Suppressor macrophage treated with lipopolysaccharide for 1 hour (primary cell): ENCODE data around the gene CUTA.

Experiments used
- DNase-seq, 3 donors: peaks; one replicate each; pipeline ENCODE4 v3.0.0-alpha.2; 2020 to 2022

CUTA gene

DNA sequence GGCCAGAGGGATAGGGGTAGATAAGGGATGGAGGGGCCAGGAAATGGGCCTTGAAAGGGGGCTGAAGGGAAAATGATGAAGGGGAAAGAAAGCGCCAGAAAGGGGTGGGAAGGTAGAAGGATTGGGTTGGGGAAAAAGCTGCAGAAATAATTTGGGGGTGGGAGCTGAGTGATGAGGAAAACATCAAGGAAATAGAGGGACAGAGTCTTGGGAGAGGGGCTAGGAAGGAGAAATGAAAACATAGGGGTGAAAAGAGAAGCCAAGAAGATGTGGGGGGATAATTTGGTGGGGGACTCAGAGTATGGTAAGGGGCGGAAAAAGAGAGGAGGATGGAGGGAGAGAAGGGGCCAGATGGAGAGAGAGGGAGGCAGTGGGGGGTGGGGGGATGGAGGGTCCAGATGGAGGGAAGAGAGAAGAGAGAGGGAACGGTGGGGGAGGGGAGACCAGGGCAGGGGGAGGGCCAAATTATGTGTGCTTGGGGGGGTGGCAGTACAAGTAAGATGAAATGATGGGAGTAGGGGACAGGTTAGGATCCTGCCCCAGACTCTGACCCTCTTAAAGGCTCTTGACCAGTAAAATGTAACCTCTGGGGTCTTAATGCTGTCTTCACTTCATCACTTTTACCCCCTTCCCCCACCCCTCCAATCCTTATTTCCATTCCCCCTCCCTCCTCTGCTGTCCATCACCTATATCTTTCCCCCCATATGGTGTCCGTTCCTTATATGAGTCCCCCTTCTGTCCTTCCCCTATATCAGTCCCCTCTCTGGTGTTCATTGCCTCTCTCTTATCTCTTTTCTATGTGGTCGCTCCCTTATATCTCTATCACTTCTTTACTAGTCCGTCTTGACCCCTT, 2.8 kb upstream of the CUTA start:
- DNase-seq: no peak

DNA sequence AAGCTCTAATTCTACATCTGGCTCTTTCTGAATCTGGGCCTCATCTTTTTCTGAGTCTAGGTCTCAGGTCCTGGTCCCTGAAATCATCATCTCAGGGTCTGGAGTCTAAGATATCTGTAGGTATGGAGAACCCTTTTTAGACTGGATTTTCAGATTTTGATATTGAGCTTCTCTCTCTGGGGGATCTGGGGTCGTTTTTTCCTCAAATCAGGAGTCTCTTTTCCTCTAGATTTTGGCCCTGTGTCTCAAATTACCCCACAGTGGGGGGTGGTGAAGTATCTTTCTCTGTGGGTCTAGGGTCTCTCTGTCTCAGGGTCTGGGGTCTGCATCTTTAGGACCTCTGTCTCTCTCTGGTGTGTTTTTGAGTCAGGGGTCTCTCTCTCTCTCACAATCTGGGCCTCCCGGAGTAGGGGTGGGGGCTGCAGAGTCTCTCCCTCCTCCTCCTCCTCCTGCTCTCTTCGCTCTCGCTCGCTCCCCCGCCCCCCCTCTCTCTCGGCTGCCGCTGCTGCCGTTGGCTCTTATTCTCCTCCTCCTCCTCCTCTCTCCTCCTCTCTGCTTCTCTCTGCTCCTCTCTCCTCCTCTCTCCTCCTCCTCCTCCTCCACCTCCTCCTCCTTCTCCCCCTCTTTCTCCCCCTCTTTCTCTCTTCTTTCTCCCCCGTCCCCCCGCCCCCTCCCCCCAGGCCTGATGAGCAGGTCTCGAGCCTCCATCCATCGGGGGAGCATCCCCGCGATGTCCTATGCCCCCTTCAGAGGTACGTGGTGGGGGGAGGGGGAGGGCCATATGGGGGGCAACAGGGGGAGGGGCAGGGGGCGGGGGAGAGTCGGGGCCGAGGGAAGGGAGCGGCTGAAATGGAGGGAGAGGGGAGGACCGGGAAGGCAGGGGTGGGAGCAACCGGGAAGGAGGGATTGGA, 1.9 kb upstream of the CUTA start, which contains the start of gene SYNGAP1:
Gene SYNGAP1, plus strand, starts transcription at position 486 of the 911 bp plus-strand sequence. Its CDS starts 200 bp downstream, at position 686.
- no peak for DNase-seq

DNA sequence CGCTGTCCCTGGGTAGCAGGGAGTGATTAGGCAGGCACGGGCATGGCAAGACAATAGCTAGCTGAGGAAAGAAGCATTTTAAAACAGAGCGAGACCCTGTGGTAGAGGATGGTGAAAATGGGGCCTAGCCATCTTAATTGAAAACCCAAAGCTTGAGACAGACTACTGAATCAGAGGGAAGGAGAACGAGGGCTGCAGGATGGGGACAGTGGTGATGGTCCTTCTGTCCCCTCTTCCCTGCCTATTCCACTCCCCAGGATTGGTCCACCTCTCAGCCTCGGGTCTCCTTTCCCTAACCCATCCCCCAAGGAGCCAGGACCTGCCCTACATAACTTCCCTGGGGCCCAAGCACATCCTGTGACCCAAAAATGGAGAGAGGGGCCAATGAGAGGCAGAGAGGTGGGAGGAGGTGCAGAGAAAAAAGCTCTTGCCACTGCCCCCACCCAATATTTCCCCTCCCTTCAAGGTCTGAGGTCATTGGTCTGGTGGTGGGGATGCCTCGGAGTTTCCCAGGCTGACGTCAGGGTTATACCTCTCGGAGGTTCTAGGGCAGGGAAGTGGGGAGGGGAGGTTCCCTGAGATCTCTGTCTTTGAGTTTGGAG, 884 bp upstream of the CUTA start:
- DNase-seq: peak; percentile 47 to 75 (median 67)

DNA sequence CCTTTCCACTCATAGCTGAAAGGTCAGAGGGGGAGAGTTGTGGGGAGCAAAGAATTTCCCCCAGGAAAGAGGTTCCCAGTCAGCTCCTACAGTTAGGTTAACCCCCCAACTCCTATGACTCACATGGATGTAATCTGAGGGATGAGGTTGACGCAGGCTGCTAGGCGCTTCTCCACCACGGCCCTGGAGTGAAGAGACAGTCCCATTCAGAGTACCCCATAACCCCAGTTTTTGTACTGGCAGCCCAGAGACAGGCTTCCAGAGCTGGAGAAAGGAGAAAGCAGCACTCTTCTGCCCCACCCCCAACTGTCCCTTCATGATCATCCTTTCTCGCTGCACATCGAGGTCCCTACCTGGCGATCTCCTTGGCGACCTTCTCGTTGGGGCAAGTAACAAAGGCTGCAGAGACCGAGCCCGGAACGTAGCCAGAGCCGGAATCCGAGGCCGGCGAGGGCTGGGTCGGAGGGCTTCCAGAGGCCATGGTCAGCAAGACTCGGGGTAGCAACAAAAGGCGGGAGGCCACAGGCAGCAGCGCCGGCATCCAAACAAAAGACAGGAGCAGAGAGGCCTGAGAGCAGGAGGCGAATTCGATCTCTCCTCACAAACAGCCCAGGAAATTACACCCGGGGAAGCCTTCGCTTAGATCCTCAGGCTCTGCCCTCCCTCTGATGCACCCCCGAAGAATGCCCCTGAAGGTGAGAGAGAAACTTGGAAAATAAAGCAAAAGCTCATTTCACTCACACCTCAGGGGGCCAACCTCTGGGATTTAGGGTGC, 592 bp downstream of the CUTA start:
- peak; percentile 84 to 89 (median 84) for DNase-seq

DNA sequence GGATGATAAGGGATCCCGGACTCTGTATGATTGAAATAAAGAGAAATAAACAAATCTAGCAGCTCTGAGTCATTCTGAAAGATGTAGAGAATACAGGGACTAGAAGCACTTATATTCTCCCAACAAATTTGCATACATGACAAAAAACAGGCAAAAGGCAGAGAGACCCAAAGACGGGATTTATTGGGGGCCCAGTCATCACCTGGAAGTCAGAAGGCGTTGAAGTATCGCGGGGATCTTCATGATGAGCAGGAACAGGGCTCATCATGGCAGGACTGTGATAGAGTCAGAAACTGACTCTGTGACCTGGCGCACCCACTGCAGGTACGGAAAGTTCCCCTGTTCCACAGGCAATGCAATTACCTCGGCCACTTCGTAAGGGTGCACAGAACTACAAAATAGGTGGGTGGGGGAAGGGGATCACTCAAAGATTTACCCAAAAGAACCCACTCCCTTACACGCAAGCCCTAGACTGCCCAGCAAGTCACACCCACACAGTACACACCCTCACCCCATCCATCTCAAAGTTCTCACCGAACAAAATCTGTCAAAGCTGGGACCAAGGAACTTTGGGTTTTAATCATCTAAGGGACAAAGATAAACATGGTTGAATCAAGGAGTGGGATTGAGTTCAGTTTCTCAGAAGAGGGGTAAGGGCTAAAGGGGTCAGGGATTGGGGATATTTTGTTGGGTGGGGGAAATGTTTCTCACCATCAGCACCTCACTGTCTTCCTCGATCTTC, 1.4 kb downstream of the CUTA start:
- DNase-seq: no peak

DNA sequence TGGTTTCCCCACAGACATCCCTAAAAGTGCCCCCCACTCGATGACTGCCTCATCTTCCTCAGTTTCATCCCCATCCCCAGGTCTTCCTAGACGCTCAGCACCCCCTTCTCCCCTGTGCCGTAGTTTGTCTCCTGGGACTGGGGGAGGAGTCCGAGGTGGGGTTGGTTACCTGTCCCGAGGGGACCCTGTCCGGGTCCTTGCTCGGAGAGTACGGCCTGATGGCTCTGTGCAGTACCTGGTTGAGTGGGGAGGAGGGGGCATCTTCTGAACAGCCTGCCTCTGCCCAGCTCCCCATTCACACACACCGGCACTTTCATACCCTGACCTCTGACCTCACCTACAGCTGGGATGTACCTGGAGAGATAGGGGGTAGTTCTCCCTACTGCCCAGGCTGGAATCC, 2.1 kb downstream of the CUTA start:
- no peak for DNase-seq

DNA sequence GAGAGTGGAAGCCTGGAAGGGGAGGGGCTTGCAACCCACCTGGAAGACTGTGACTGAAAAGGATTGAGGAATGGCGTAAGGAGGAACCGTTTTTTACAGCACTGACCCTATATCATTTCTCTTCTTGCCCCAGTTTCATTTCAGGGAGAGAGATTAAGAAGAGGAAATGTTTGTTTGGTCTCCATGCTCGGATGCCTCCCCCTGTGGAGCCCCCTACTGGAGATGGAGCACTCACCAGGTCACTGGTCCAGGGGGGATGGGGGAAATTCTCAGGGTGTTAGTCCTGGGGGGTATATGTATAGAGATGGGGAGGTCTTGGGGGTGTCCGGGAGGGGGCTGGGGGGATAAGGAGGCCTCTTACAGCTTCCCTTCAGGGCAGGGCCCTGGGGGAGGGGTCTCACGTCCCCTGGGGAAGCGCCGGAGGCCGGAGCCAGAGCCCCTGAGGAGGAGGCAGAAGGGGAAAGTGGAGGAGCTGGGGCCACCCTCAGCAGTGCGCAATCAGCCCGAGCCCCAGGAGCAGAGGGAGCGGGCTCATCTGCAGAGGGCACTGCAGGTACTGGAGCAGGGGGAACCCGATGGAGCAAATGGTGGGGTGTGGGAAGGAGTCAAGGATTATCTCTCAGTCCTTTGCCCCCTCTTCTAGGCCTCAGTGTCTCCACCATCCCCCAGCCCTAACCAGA, 3.2 kb downstream of the CUTA start:
- DNase-seq: peak in 2 of 3 donors; percentile 27

DNA sequence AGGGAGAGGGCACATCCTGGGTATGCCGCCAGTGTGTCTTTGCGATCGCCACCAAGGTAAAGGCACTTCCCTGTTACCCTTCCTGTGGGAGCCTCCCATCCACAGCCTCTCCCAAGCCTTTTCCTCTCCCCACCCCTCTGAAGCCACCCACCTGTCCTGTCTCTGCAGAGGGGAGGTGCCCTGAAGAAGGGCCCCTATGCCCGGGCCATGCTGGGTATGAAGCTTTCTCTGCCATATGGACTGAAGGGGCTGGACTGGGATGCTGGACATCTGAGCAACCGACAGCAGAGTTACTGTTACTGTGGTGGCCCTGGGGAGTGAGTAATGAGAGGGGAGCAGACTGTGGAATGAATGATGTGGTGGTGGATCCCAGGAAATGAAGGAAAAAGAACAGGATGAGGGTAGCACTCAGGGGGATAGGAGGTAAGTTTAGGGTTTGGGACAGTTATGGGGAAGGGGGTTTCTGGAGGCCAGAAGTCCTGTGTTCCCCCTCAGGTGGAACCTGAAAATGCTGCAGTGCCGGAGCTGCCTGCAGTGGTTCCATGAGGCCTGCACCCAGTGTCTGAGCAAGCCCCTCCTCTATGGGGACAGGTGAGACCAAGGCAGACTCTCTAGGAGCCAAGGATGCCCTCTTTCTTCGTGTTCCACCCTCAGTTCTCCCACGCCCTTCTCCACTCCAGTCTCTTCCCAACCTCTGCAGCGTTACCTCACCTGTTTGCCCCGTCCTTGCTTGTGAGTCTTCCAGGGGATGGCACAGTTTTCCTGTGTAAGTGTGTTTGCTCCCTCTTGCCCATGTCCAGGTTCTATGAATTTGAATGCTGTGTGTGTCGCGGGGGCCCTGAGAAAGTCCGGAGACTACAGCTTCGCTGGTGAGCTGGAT, 4.4 kb downstream of the CUTA start:
- no peak for DNase-seq

DNA sequence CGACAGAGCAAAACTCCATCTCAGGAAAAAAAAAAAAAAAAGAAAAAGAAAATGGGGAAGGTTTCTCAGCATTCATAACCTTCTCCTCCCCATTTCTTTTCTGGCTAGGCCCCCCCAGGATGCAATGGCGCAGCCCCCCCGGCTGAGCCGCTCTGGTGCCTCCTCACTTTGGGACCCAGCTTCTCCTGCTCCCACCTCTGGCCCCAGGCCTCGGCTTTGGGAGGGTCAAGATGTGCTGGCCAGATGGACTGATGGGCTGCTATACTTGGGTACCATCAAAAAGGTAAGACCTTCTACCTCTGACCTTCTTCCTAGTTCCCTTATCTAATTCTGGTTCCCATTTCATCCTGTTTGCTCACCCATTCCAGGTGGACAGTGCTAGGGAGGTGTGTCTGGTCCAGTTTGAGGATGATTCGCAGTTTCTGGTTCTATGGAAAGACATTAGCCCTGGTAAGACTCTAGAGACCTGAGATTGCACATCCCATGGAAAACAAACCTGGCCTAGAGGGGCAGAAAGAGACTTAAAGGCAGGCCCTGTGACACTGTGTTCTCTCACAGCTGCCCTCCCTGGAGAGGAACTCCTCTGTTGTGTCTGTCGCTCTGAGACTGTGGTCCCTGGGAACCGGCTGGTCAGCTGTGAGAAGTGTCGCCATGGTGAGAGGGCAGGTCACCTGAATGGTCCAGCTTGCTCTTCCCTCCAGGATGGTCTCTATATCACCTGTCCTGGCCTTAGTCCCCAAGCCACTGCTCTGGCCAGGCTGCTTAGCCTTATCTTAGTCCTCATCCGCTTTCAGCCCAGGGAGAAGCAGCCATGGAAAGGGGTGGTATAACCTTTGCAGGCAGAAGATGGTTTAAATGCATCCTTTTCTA, 5.5 kb downstream of the CUTA start:
- no peak for DNase-seq

DNA sequence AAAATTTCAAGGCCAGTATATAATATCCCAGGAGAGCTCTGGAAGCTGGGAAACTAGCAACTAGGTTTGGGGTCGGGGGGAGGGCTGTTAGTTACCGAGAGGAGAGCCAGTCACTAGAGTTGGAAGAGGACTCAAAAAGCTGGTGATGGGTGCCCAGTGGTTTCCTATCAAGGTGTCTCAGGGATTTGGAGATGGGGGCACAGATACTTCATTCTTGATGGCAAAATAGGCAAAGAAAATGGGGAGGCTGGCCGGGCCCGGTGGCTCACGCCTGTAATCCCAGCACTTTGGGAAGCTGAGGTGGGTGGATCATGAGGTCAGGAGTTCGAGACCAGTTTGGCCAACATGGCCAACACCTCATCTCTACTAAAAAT, 6.3 kb downstream of the CUTA start:
- no peak for DNase-seq

DNA sequence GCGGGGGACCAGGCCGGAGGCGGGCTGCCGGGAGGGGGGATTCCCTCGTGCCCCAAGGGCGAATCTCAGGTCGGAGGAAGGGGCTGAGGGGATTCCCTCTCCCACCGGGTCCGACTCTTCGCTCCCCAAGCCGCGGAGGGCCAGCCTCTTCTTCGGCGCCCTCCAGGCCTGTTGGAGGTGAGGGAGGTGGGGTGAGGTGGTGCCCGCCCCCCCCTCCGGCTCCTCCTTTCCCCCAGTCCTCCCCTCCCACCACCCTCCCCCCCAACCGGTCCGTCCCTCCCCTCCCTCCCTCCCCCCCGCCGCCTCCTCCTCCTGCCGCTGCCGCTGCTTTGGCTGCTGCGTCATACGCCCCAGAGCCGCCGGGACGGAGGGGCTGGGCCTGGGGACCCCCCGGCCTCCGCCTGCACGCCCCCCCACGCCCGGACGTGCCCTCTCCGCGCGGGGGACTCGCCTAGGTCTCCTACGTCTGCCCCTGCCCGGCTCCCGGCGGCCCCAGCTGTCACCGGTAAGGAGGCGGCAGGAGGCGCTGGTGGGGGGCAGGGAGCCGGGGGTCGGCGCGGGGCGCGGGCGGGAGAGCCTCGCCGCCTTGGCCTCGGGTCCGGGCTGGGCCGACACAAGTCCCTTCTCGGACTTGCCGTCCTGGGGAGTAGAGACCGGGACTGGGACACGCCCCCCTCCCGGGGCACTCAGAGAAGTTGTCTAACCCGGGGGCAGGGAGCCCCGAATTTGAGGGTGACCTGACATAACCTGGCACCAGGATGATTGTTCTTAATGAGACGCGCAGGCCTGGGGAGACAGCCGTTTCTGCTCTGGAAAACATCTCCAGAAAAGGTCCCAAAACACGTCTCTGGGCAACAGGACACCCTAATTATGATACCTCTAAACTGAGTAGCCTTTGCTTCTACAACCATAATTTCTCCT, 6.9 kb downstream of the CUTA start, which contains the start of gene PHF1:
Gene PHF1, plus strand, starts transcription at position 304 of the 921 bp plus-strand sequence. CDS start 1,250 bp downstream, outside the sequence.
- DNase-seq: peak; percentile 62 to 88 (median 73)

DNA sequence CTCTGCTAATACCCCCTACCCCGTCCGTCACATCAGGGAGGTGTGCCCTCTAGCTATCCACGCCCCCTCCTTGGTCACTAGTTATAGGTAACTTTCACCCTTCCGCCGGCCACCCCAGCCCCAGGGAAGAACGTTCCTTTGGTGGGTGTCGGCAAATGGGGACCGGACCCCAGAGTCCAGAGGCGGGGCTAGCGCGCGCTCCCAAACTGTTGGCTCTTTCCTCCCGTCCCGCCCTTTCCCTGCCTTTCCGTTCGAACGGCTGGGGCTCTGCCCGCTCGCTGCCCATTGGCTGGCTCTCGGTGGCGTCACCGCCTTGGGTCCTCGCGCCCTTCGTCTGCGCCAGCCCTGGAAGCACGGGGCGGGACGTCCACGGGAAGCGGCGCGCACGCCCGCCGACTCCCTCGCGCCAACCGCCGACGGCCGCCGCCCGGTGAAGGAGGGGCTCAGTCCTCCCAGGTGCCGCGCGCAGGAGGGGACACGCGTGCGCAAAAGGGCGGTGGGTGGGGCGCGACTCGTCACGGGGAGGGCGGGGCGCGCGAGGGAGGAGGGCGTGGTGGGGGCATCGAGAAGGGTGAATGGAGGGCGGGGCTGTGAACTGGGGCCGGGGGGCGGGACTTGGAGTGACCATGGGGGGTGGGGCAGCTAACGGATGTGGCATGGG, 7.7 kb downstream of the CUTA start:
- DNase-seq: peak; percentile 99

DNA sequence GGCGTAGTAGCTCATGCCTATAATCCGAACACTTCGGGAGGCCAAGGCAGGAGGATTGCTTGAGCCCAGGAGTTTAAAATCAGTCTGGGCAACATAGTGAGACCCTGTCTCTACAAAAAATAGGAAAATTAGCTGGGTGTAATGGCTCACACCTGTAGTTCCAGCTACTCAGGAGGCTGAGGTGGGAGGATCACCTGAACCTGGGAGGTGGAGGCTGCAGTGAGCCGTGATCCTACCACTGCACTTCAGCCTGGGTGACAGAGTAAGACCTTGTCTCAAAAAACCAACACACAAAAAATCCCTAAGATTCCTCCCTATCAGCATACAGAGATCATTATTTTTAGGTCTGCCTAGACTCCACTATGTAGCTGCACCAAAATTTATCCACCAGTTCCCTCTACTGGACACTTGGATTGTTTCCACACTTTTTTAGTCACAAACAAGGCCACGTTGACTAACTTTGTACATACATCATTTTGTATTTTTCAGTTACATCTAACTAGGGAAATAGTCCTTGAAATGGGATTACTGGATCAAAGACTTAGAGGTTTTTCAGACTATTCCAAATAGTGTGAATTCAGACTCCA, 10.7 kb downstream of the CUTA start:
- DNase-seq: peak; percentile 50 to 73 (median 63)

DNA sequence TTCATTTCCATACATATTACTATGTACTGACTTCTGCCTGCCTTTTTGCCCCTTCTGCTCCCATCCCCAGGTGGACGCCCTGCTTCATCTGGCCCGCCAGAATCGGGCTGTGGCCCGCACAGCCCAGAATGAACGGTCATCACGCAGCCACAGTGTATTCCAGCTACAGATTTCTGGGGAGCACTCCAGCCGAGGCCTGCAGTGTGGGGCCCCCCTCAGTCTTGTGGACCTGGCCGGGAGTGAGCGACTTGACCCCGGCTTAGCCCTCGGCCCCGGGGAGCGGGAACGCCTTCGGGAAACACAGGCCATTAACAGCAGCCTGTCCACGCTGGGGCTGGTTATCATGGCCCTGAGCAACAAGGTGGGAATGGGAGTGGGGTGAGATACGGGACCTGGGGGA, 11.8 kb downstream of the CUTA start:
- DNase-seq: no peak

DNA sequence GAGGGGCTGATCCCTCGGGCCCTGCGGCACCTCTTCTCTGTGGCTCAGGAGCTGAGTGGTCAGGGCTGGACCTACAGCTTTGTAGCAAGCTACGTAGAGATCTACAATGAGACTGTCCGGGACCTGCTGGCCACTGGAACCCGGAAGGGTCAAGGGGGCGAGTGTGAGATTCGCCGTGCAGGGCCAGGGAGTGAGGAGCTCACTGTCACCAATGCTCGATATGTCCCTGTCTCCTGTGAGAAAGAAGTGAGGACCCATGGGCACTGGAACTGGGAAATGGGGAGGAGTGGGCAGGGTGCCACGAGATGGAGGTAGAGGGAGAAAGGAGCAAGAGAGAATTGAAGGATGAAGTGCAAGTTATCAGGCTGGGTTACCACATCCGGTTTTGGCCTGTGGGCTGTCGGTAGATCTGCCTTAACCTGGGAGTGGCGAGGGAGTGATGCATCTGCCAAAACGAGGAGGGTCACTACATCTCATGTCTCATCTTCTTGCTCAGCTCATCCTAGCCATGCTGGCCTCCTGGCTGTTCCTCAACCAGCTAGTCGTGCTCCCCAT, 12.4 kb downstream of the CUTA start:
- no peak for DNase-seq

DNA sequence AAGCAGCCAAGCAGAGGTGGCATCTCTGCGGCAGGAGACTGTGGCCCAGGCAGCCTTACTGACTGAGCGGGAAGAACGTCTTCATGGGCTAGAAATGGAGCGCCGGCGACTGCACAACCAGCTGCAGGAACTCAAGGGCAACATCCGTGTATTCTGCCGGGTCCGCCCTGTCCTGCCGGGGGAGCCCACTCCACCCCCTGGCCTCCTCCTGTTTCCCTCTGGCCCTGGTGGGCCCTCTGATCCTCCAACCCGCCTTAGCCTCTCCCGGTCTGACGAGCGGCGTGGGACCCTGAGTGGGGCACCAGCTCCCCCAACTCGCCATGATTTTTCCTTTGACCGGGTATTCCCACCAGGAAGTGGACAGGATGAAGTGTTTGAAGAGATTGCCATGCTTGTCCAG, 13.0 kb downstream of the CUTA start:
- DNase-seq: no peak
